Upper lobe of left lung (tissue), 6 donors: ENCODE data around the gene CAMK1D. TPM values are rescaled to one million over a fixed set of nuclear protein-coding genes. Genes with fewer than 3 reads are reported as not detected.

Experiments
- ATAC-seq, 2 donors: fragments of 200-7000 bp; cut with Tn5 transposase; one replicate each; pipeline ENCODE4 v1.9.1; 2022; ENCODE audit warnings: mild to moderate bottlenecking in 2 of 2, moderate library complexity in 2 of 2; ENCODE audit not compliant: low FRiP score in 2 of 2
- DNase-seq, 2 donors: peaks; one replicate each; pipeline ENCODE4 v3.0.0-alpha.2; 2019 to 2020
- H3K27ac ChIP-seq, 4 donors: fragments of 200-600 bp; sonication (generic); one replicate each; pipeline ENCODE4 v1.5.1; 2016 to 2019
- H3K27me3 ChIP-seq, 4 donors: fragments of 200-600 bp; sonication (generic); one replicate each; pipeline ENCODE4 v1.5.1; 2017 to 2019
- H3K36me3 ChIP-seq, 4 donors: fragments of 200-600 bp; sonication (generic); one replicate each; pipeline ENCODE4 v1.5.1; 2016 to 2019
- H3K4me1 ChIP-seq, 4 donors: fragments of 200-600 bp; sonication (generic); one replicate each; pipeline ENCODE4 v1.5.1; 2018 to 2019
- H3K4me3 ChIP-seq, 4 donors: fragments of 200-600 bp; sonication (generic); one replicate each; pipeline ENCODE4 v1.5.1; 2017 to 2019; ENCODE audit warnings: mild to moderate bottlenecking in 2 of 4, moderate library complexity in 1 of 4
- H3K9me3 ChIP-seq, 4 donors: fragments of 200-600 bp; sonication (generic); one replicate each; pipeline ENCODE4 v1.5.1; 2018 to 2019
- EP300 ChIP-seq, 4 donors: sonication (generic); formaldehyde crosslinking; IDR thresholded peaks; one replicate each; pipeline ENCODE4 v1.5.1; 2017; ENCODE audit warnings: antibody characterized with exemption in 4 of 4, control low read depth in 2 of 4
- POLR2A ChIP-seq, 4 donors: fragments of 450-650 bp; IDR thresholded peaks; one replicate each; pipeline ENCODE4 v1.5.1; 2016 to 2017; ENCODE audit warnings: antibody characterized with exemption in 4 of 4, mild to moderate bottlenecking in 2 of 4
- POLR2AphosphoS5 ChIP-seq, 2 donors: sonication (generic); formaldehyde crosslinking; IDR thresholded peaks; one replicate each; pipeline ENCODE4 v1.5.1; 2017; ENCODE audit warnings: antibody characterized with exemption in 2 of 2
- WGBS, 2 donors: methylation state at CpG; one replicate each; pipeline ENCODE4 v1.1.5; 2017 to 2018; 5-methylcytosine and 5-hydroxymethylcytosine counted together
- total RNA-seq, 6 donors: library from RNA; depleted of rRNA in 4 of 6; stranded (reverse); fragments of >200 nt in 4 of 6; gene quantifications; one replicate each; pipeline versions ENCODE4 v1.1.0 to v1.2.1, GENCODE V29; 2016 to 2021
- TF ChIP-seq, protein P1 (sequence below), 6 experiments: fragments of 450-650 bp in 4 of 6; fragments of 200-600 bp in 2 of 6; sonication (generic) in 2 of 6; IDR thresholded peaks; one replicate each; pipeline ENCODE4 v1.5.1; 2016 to 2019; ENCODE audit warnings: antibody characterized with exemption in 6 of 6
- donor health status: DM: no; HTN: no; CAD: no; lungs with moderate emphysema.
- donor health status: DM: no; HTN: yes; CAD: no; lungs with severe emphysema.

Gene CAMK1D
- total RNA-seq, 6 donors from 2014 or later, result 6.2 to 29.2 (median 19.0) TPM

GRCh38 chr10:12691596-12691995, 342.2 kb downstream of the CAMK1D start:
- Histone ChIP-seq H3K27ac (no peak overlapping the region), H3K9me3 (no peaks in the 10 kb centered on the region), H3K4me3 (no peak overlapping the region), H3K36me3 (no peaks in the 10 kb centered on the region), H3K27me3 (no peaks in the 10 kb centered on the region), H3K4me1 (no peaks in the 10 kb centered on the region)
- no peak for TF ChIP-seq POLR2AphosphoS5 (IDR thresholded peaks at IDR 0.05)
- TF ChIP-seq EP300 (IDR thresholded peaks at IDR 0.05), result no peak
- no peak for TF ChIP-seq POLR2A (IDR thresholded peaks at IDR 0.05)
- TF ChIP-seq, protein P1, sequence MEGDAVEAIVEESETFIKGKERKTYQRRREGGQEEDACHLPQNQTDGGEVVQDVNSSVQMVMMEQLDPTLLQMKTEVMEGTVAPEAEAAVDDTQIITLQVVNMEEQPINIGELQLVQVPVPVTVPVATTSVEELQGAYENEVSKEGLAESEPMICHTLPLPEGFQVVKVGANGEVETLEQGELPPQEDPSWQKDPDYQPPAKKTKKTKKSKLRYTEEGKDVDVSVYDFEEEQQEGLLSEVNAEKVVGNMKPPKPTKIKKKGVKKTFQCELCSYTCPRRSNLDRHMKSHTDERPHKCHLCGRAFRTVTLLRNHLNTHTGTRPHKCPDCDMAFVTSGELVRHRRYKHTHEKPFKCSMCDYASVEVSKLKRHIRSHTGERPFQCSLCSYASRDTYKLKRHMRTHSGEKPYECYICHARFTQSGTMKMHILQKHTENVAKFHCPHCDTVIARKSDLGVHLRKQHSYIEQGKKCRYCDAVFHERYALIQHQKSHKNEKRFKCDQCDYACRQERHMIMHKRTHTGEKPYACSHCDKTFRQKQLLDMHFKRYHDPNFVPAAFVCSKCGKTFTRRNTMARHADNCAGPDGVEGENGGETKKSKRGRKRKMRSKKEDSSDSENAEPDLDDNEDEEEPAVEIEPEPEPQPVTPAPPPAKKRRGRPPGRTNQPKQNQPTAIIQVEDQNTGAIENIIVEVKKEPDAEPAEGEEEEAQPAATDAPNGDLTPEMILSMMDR (IDR thresholded peaks at IDR 0.05), result no peak
- 94 to 96% methylated on average over 7 of the region's 7 CpGs for WGBS, 2 donors
- no peak for ATAC-seq
- no peak for DNase-seq

GRCh38 chr10:12697764-12698163, 348.4 kb downstream of the CAMK1D start:
- no peaks in the 10 kb centered on the region for H3K36me3 ChIP-seq
- TF ChIP-seq POLR2AphosphoS5 (IDR thresholded peaks at IDR 0.05), result no peak
- no peak for TF ChIP-seq EP300 (IDR thresholded peaks at IDR 0.05)
- TF ChIP-seq, protein P1 (IDR thresholded peaks at IDR 0.05), result no peak
- TF ChIP-seq POLR2A (IDR thresholded peaks at IDR 0.05), result no peak
- H3K27me3 ChIP-seq, result no peaks in the 10 kb centered on the region
- 89 to 92% methylated on average over 9 of the region's 9 CpGs for WGBS, 2 donors
- no peak overlapping the region for H3K4me3 ChIP-seq
- DNase-seq (no peak), ATAC-seq (no peak)
- peaks cover 0 to 21% (median 6%) of the 10 kb centered on the region in 4 donors for H3K4me1 ChIP-seq
- H3K27ac ChIP-seq, result no peak overlapping the region
- no peaks in the 10 kb centered on the region for H3K9me3 ChIP-seq

DNA sequence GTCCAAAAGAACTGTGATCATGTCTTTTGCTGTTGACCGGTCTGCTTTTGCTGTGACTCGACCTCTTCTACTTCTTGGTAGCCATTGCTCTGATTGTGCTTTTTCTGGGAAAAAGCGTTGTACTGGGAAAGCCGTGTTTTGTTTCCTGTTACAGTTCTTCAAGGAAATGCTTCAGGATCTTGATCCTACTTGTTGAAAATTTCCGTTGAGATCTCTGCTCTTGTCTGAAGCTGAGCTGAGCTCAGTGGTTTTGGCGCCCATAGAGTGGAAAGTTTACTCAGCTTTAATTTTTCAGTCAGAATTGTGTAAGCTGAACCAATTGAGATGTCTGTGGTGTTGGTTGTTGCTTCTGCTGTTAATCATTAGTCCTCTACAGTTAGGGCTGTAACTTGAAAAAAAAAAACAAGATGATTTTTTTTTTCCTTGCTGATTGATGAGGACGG, 349.9 kb downstream of the CAMK1D start:
- Histone ChIP-seq H3K9me3 (no peaks in the 10 kb centered on the region), H3K27me3 (no peaks in the 10 kb centered on the region), H3K27ac (peak overlapping the region in 1 of 4 donors; percentile 7), H3K4me3 (no peak overlapping the region), H3K4me1 (peaks cover 0 to 23% (median 11%) of the 10 kb centered on the region in 4 donors), H3K36me3 (no peaks in the 10 kb centered on the region)
- WGBS, 2 donors, result 50 to 52% methylated on average over 7 of the region's 7 CpGs
- peak in 1 of 2 donors; percentile 47 for DNase-seq
- peak in 1 of 2 donors; percentile 75 for ATAC-seq
- TF ChIP-seq EP300 (IDR thresholded peaks at IDR 0.05) (peak in 2 of 4 donors; percentile 9 to 54), POLR2AphosphoS5 (IDR thresholded peaks at IDR 0.05) (peak; percentile 11 to 12), POLR2A (IDR thresholded peaks at IDR 0.05) (no peak)

DNA sequence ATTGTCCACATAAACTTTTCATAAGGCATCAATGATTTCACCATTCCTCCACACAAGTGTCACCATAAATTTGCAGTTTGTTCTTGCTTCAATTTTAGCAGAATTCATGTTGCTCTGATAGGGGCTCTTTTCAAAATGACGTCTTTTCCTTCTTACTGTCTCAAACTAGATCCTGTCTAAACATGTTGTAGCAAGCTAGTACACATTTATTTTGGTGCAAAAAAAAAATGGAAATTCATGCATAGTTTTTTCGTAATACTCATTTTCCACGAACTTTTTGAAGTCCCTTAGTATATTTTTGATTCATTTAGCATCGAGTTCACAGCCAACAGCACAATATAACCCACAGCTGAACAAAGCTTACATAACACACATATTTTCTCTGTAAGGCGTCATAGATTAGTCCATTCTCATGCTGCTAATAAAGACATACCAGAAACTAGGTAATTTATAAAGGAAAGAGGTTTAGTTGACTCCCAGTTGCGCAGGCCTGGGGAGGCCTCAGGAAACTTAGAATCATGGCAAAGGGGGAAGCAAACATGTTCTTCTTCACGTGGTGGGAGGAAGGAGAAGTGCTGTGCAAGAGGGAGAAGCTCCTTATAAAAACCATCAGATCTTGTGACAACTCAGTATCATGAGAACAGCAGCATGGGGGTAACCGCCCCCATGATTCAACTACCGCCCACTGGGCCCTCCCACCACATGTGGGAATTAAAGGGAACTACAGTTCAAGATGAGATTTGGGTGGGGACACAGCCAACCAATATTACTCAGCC, 350.6 kb downstream of the CAMK1D start:
- H3K9me3 ChIP-seq, result no peaks in the 10 kb centered on the region
- ATAC-seq, result no peak
- H3K4me3 ChIP-seq, result no peak overlapping the region
- H3K4me1 ChIP-seq, result peaks cover 0 to 23% (median 11%) of the 10 kb centered on the region in 4 donors
- H3K36me3 ChIP-seq, result no peaks in the 10 kb centered on the region
- no peaks in the 10 kb centered on the region for H3K27me3 ChIP-seq
- H3K27ac ChIP-seq, result no peak overlapping the region
- TF ChIP-seq POLR2A (IDR thresholded peaks at IDR 0.05) (no peak), POLR2AphosphoS5 (IDR thresholded peaks at IDR 0.05) (no peak), EP300 (IDR thresholded peaks at IDR 0.05) (no peak)
- TF ChIP-seq, protein P1 (IDR thresholded peaks at IDR 0.05), result no peak
- WGBS, 2 donors, result 78 to 80% methylated on average over 9 of the region's 9 CpGs
- no peak for DNase-seq

GRCh38 chr10:12700557-12700874, 351.2 kb downstream of the CAMK1D start:
- Histone ChIP-seq H3K4me3 (no peak overlapping the region), H3K27me3 (no peaks in the 10 kb centered on the region), H3K36me3 (no peaks in the 10 kb centered on the region), H3K27ac (no peak overlapping the region), H3K4me1 (peaks cover 0 to 23% (median 11%) of the 10 kb centered on the region in 4 donors), H3K9me3 (no peaks in the 10 kb centered on the region)
- no peak for DNase-seq
- ATAC-seq, result no peak
- 66 to 78% methylated on average over 3 of the region's 3 CpGs for WGBS, 2 donors
- TF ChIP-seq POLR2A (IDR thresholded peaks at IDR 0.05) (no peak), EP300 (IDR thresholded peaks at IDR 0.05) (no peak), POLR2AphosphoS5 (IDR thresholded peaks at IDR 0.05) (no peak)
- TF ChIP-seq, protein P1 (IDR thresholded peaks at IDR 0.05), result no peak
